ENCODE measurements around the gene KCNIP4. TPM values are rescaled to one million over a fixed set of nuclear protein-coding genes. Genes with fewer than 3 reads are reported as not detected.

KCNIP4 gene
- total and polyA plus RNA-seq, 2 experiments from 2014 or later = 0.14 to 0.63 TPM

DNA sequence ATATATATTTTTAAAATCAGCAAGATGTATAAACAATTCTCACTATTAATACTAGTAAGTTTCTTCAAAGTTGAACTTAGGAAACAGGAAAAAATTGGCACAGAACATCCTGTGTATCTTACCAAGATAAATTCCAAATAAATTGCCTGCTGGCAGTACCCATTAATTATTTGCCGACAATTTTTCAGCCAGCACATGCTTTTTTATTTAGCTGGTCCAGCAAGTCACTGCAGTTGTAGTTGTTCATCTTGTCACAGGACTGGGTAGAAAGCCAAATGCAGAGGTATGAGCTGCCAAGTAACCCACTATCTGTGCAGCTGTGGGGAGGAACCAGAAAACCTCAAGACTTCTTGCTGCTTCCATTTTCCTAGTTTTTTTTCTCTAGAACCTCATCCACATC is 1134.9 kb downstream of the KCNIP4 start (continued):
- no peak for TF ChIP-seq ZNF114 (CRISPR knock-in tag; IDR thresholded peaks at IDR 0.05)

DNA sequence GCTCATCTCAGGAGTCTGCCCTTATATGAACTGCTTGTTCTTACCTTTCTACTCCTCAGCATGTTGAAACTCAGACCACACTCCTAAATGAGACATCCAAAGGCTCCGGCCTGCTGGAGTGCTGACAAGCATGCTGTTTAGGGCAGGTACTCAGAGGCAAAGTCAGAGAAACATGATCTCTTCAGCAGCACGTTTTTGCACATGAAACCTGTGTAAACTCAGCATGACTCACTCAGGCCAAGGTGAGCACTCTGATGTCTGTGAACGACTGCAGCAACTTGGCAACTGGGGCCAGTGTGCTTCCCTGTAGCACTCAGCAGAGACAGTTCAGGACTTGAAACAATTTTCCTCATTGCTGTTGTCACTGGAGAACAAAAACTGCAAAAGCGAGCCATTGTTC is 1138.8 kb downstream of the KCNIP4 start:
- Histone ChIP-seq H3K4me3 (no peak overlapping the region), H3K79me2 (replicated peaks; ENCODE audit: insufficient read depth) (no peaks in the 10 kb centered on the region), H3F3A (replicated peaks; ENCODE audit: low read depth) (no peaks in the 10 kb centered on the region), H2AFZ (peak overlapping the region; percentile 87; the same call in 1 of the 2 replicates), H3K27ac (ENCODE audit: low read depth) (no peak overlapping the region), H3K4me2 (no peak overlapping the region), H3K9me2 (ENCODE audit: insufficient read depth) (no peaks in the 10 kb centered on the region), H3K36me3 (ENCODE audit: insufficient read depth) (no peaks in the 10 kb centered on the region), H4K20me1 (replicated peaks; ENCODE audit: insufficient read depth) (no peaks in the 10 kb centered on the region), H3K27me3 (ENCODE audit: insufficient read depth) (no peaks in the 10 kb centered on the region), H3K4me1 (ENCODE audit: insufficient read depth) (peaks cover 8% of the 10 kb centered on the region)
- Mint-ChIP-seq H3K4me1 (peaks cover 12% of the 10 kb centered on the region; the same call in 2 of the 3 replicates), H3K9me3 (no peaks in the 10 kb centered on the region), H3K27me3 (ENCODE audit: insufficient read depth, low read depth, poor library complexity) (peaks cover 4% of the 10 kb centered on the region), H3K4me3 (no peak overlapping the region), H3K27ac (0 out of 2 replicates have a peak overlapping the region, but pooled peaks have one; percentile 17), H3K36me3 (ENCODE audit: low read depth) (no peaks in the 10 kb centered on the region)
- peak; percentile 94 for ATAC-seq
- peak; percentile 37 for DNase-seq (ENCODE audit: low spot score)
- TF ChIP-seq, protein P1, sequence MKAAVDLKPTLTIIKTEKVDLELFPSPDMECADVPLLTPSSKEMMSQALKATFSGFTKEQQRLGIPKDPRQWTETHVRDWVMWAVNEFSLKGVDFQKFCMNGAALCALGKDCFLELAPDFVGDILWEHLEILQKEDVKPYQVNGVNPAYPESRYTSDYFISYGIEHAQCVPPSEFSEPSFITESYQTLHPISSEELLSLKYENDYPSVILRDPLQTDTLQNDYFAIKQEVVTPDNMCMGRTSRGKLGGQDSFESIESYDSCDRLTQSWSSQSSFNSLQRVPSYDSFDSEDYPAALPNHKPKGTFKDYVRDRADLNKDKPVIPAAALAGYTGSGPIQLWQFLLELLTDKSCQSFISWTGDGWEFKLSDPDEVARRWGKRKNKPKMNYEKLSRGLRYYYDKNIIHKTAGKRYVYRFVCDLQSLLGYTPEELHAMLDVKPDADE (IDR thresholded peaks at IDR 0.05) = no peak
- TF ChIP-seq CREB1 (CRISPR knock-in tag; IDR thresholded peaks at IDR 0.05; ENCODE audit: low read depth) (no peak), STAT1 (IDR thresholded peaks at IDR 0.05; ENCODE audit: unreplicated experiment) (no peak), ZNF114 (CRISPR knock-in tag; IDR thresholded peaks at IDR 0.05) (no peak), POLR2AphosphoS5 (IDR thresholded peaks at IDR 0.05; ENCODE audit: low read depth) (no peak), EZH2phosphoT487 (IDR thresholded peaks at IDR 0.05; ENCODE audit: unreplicated experiment) (no peak), NANOG (IDR thresholded peaks at IDR 0.05; ENCODE audit: borderline replicate concordance) (no peak), EZH2 (IDR thresholded peaks at IDR 0.05; ENCODE audit: low read depth, unreplicated experiment) (no peak), JUNB (IDR thresholded peaks at IDR 0.05; ENCODE audit: unreplicated experiment) (no peak), ZNF331 (CRISPR knock-in tag; IDR thresholded peaks at IDR 0.05; ENCODE audit: low read depth) (no peak)
- TF ChIP-seq, protein P2, sequence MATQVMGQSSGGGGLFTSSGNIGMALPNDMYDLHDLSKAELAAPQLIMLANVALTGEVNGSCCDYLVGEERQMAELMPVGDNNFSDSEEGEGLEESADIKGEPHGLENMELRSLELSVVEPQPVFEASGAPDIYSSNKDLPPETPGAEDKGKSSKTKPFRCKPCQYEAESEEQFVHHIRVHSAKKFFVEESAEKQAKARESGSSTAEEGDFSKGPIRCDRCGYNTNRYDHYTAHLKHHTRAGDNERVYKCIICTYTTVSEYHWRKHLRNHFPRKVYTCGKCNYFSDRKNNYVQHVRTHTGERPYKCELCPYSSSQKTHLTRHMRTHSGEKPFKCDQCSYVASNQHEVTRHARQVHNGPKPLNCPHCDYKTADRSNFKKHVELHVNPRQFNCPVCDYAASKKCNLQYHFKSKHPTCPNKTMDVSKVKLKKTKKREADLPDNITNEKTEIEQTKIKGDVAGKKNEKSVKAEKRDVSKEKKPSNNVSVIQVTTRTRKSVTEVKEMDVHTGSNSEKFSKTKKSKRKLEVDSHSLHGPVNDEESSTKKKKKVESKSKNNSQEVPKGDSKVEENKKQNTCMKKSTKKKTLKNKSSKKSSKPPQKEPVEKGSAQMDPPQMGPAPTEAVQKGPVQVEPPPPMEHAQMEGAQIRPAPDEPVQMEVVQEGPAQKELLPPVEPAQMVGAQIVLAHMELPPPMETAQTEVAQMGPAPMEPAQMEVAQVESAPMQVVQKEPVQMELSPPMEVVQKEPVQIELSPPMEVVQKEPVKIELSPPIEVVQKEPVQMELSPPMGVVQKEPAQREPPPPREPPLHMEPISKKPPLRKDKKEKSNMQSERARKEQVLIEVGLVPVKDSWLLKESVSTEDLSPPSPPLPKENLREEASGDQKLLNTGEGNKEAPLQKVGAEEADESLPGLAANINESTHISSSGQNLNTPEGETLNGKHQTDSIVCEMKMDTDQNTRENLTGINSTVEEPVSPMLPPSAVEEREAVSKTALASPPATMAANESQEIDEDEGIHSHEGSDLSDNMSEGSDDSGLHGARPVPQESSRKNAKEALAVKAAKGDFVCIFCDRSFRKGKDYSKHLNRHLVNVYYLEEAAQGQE (IDR thresholded peaks at IDR 0.05; ENCODE audit: unreplicated experiment) = no peak
- TF ChIP-seq, protein P3, sequence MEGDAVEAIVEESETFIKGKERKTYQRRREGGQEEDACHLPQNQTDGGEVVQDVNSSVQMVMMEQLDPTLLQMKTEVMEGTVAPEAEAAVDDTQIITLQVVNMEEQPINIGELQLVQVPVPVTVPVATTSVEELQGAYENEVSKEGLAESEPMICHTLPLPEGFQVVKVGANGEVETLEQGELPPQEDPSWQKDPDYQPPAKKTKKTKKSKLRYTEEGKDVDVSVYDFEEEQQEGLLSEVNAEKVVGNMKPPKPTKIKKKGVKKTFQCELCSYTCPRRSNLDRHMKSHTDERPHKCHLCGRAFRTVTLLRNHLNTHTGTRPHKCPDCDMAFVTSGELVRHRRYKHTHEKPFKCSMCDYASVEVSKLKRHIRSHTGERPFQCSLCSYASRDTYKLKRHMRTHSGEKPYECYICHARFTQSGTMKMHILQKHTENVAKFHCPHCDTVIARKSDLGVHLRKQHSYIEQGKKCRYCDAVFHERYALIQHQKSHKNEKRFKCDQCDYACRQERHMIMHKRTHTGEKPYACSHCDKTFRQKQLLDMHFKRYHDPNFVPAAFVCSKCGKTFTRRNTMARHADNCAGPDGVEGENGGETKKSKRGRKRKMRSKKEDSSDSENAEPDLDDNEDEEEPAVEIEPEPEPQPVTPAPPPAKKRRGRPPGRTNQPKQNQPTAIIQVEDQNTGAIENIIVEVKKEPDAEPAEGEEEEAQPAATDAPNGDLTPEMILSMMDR (conservative IDR thresholded peaks at IDR 0.05; ENCODE audit: low read depth in 2 of 2) = no peak
- TF ChIP-seq, protein P4, sequence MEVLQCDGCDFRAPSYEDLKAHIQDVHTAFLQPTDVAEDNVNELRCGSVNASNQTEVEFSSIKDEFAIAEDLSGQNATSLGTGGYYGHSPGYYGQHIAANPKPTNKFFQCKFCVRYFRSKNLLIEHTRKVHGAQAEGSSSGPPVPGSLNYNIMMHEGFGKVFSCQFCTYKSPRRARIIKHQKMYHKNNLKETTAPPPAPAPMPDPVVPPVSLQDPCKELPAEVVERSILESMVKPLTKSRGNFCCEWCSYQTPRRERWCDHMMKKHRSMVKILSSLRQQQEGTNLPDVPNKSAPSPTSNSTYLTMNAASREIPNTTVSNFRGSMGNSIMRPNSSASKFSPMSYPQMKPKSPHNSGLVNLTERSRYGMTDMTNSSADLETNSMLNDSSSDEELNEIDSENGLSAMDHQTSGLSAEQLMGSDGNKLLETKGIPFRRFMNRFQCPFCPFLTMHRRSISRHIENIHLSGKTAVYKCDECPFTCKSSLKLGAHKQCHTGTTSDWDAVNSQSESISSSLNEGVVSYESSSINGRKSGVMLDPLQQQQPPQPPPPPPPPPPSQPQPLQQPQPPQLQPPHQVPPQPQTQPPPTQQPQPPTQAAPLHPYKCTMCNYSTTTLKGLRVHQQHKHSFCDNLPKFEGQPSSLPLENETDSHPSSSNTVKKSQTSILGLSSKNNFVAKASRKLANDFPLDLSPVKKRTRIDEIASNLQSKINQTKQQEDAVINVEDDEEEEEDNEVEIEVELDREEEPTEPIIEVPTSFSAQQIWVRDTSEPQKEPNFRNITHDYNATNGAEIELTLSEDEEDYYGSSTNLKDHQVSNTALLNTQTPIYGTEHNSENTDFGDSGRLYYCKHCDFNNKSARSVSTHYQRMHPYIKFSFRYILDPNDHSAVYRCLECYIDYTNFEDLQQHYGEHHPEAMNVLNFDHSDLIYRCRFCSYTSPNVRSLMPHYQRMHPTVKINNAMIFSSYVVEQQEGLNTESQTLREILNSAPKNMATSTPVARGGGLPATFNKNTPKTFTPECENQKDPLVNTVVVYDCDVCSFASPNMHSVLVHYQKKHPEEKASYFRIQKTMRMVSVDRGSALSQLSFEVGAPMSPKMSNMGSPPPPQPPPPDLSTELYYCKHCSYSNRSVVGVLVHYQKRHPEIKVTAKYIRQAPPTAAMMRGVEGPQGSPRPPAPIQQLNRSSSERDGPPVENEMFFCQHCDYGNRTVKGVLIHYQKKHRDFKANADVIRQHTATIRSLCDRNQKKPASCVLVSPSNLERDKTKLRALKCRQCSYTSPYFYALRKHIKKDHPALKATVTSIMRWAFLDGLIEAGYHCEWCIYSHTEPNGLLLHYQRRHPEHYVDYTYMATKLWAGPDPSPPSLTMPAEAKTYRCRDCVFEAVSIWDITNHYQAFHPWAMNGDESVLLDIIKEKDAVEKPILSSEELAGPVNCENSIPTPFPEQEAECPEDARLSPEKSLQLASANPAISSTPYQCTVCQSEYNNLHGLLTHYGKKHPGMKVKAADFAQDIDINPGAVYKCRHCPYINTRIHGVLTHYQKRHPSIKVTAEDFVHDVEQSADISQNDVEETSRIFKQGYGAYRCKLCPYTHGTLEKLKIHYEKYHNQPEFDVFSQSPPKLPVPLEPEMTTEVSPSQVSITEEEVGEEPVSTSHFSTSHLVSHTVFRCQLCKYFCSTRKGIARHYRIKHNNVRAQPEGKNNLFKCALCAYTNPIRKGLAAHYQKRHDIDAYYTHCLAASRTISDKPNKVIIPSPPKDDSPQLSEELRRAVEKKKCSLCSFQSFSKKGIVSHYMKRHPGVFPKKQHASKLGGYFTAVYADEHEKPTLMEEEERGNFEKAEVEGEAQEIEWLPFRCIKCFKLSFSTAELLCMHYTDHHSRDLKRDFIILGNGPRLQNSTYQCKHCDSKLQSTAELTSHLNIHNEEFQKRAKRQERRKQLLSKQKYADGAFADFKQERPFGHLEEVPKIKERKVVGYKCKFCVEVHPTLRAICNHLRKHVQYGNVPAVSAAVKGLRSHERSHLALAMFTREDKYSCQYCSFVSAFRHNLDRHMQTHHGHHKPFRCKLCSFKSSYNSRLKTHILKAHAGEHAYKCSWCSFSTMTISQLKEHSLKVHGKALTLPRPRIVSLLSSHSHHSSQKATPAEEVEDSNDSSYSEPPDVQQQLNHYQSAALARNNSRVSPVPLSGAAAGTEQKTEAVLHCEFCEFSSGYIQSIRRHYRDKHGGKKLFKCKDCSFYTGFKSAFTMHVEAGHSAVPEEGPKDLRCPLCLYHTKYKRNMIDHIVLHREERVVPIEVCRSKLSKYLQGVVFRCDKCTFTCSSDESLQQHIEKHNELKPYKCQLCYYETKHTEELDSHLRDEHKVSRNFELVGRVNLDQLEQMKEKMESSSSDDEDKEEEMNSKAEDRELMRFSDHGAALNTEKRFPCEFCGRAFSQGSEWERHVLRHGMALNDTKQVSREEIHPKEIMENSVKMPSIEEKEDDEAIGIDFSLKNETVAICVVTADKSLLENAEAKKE (CRISPR knock-in tag; IDR thresholded peaks at IDR 0.05) = no peak
